Skeletal muscle tissue (tissue), 4 donors: ENCODE measurements around the gene CDKL1. TPM values are rescaled to one million over a fixed set of nuclear protein-coding genes. Genes with fewer than 3 reads are reported as not detected.

Source experiments
- H3K27ac ChIP-seq: one replicate; pipeline ENCODE4 v1.7.0; 2013; ENCODE audit warnings: mild to moderate bottlenecking, low read depth, low read length, inconsistent platforms
- H3K27me3 ChIP-seq, 3 donors: one replicate each; pipeline ENCODE4 v1.7.0; 2013; ENCODE audit warnings: low read length in 3 of 3; ENCODE audit not compliant: control insufficient read depth in 3 of 3, insufficient read depth in 3 of 3
- H3K36me3 ChIP-seq, 3 donors: one replicate each; pipeline ENCODE4 v1.7.0; 2013; ENCODE audit warnings: low read length in 3 of 3; ENCODE audit not compliant: control insufficient read depth in 3 of 3, insufficient read depth in 3 of 3
- H3K4me1 ChIP-seq, 3 donors: one replicate each; pipeline ENCODE4 v1.7.0; 2013; ENCODE audit warnings: low read length in 3 of 3, mild to moderate bottlenecking in 3 of 3; ENCODE audit not compliant: control insufficient read depth in 3 of 3, insufficient read depth in 3 of 3
- H3K4me3 ChIP-seq, 3 donors: one replicate each; pipeline ENCODE4 v1.7.0; 2013; ENCODE audit warnings: low read length in 3 of 3
- H3K9ac ChIP-seq, 3 donors: one replicate each; pipeline ENCODE4 v1.7.0; 2013; ENCODE audit warnings: low read length in 3 of 3, mild to moderate bottlenecking in 3 of 3, moderate library complexity in 2 of 3, low read depth in 1 of 3
- H3K9me3 ChIP-seq, 3 donors: one replicate each; pipeline ENCODE4 v1.7.0; 2013; ENCODE audit warnings: low read length in 3 of 3; ENCODE audit not compliant: control insufficient read depth in 3 of 3
- total RNA-seq: library from RNA; depleted of rRNA; stranded (reverse); fragments of >200 nt; gene quantifications from one replicate; pipeline ENCODE4 v1.2.3, GENCODE V29; 2014
- donor health status: Osteomylitis.

Gene CDKL1
- 8.4 TPM for total RNA-seq

GRCh38 chr14:50396631-50397389, at the start of gene CDKL1:
Gene CDKL1, minus strand, starts transcription at chr14:50396881. Its CDS starts 1,013 bp downstream, at chr14:50395868.
- Histone ChIP-seq H3K4me3 (peak within 1 kb of the TSS; percentile 87 to 90 (median 89)), H3K4me1 (peaks cover 11 to 21% (median 13%) of the 10 kb centered on the region in 3 donors), H3K36me3 (no peaks in the 10 kb centered on the region), H3K27me3 (no peaks in the 10 kb centered on the region), H3K27ac (peak within 1 kb of the TSS; percentile 70), H3K9me3 (no peaks in the 10 kb centered on the region), H3K9ac (peak within 1 kb of the TSS; percentile 72 to 83 (median 81))

GRCh38 chr14:50434528-50434927, 37.8 kb upstream of the CDKL1 start:
- Histone ChIP-seq H3K4me1 (no peaks in the 10 kb centered on the region), H3K27me3 (no peaks in the 10 kb centered on the region), H3K9me3 (no peaks in the 10 kb centered on the region), H3K36me3 (peaks cover 0 to 29% (median 15%) of the 10 kb centered on the region in 3 donors), H3K27ac (no peak overlapping the region), H3K9ac (no peak overlapping the region), H3K4me3 (no peak overlapping the region)

GRCh38 chr14:50432131-50432530, 35.5 kb upstream of the CDKL1 start:
- Histone ChIP-seq H3K36me3 (peaks cover 0 to 20% (median 8%) of the 10 kb centered on the region in 3 donors), H3K9me3 (no peaks in the 10 kb centered on the region)

GRCh38 chr14:50425816-50426215, 29.1 kb upstream of the CDKL1 start:
- Histone ChIP-seq H3K4me1 (no peaks in the 10 kb centered on the region), H3K4me3 (no peak overlapping the region), H3K27ac (no peak overlapping the region), H3K9ac (no peak overlapping the region), H3K36me3 (peaks cover 7 to 21% (median 14%) of the 10 kb centered on the region in 3 donors), H3K9me3 (no peaks in the 10 kb centered on the region), H3K27me3 (no peaks in the 10 kb centered on the region)

More at GRCh38 chr14:50432131-50432530, 35.5 kb upstream of the CDKL1 start:
- Histone ChIP-seq H3K27ac (no peak overlapping the region), H3K4me1 (no peaks in the 10 kb centered on the region), H3K4me3 (no peak overlapping the region), H3K9ac (no peak overlapping the region), H3K27me3 (no peaks in the 10 kb centered on the region)

GRCh38 chr14:50425105-50425504, 28.4 kb upstream of the CDKL1 start:
- no peaks in the 10 kb centered on the region for H3K9me3 ChIP-seq
- H3K27me3 ChIP-seq: no peaks in the 10 kb centered on the region
- no peaks in the 10 kb centered on the region for H3K4me1 ChIP-seq
- H3K27ac ChIP-seq: no peak overlapping the region
- H3K9ac ChIP-seq: no peak overlapping the region
- H3K36me3 ChIP-seq: peaks cover 7 to 25% (median 19%) of the 10 kb centered on the region in 3 donors
- H3K4me3 ChIP-seq: no peak overlapping the region

GRCh38 chr14:50423529-50423928, 26.8 kb upstream of the CDKL1 start:
- Histone ChIP-seq H3K27me3 (no peaks in the 10 kb centered on the region), H3K4me1 (no peaks in the 10 kb centered on the region), H3K9me3 (no peaks in the 10 kb centered on the region), H3K36me3 (peaks cover 7 to 25% (median 22%) of the 10 kb centered on the region in 3 donors), H3K9ac (no peak overlapping the region), H3K4me3 (no peak overlapping the region), H3K27ac (no peak overlapping the region)

- Histone ChIP-seq H3K4me3 (no peak overlapping the region), H3K27me3 (no peaks in the 10 kb centered on the region), H3K27ac (no peak overlapping the region), H3K9me3 (no peaks in the 10 kb centered on the region), H3K4me1 (no peaks in the 10 kb centered on the region), H3K9ac (no peak overlapping the region), H3K36me3 (peaks cover 9 to 31% (median 29%) of the 10 kb centered on the region in 3 donors)
Observed at GRCh38 chr14:50421499-50421898, 24.8 kb upstream of the CDKL1 start.

GRCh38 chr14:50417853-50418252, 21.2 kb upstream of the CDKL1 start:
- Histone ChIP-seq H3K9me3 (no peaks in the 10 kb centered on the region), H3K27ac (no peak overlapping the region), H3K27me3 (no peaks in the 10 kb centered on the region), H3K36me3 (peaks cover 2 to 19% (median 16%) of the 10 kb centered on the region in 3 donors), H3K9ac (no peak overlapping the region), H3K4me1 (no peaks in the 10 kb centered on the region), H3K4me3 (no peak overlapping the region)

- Histone ChIP-seq H3K9ac (no peak overlapping the region), H3K27ac (no peak overlapping the region), H3K4me3 (no peak overlapping the region), H3K4me1 (no peaks in the 10 kb centered on the region), H3K36me3 (no peaks in the 10 kb centered on the region), H3K27me3 (no peaks in the 10 kb centered on the region), H3K9me3 (no peaks in the 10 kb centered on the region)
Observed at GRCh38 chr14:50410921-50411320, 14.2 kb upstream of the CDKL1 start.

- Histone ChIP-seq H3K9me3 (no peaks in the 10 kb centered on the region), H3K36me3 (no peaks in the 10 kb centered on the region), H3K27me3 (no peaks in the 10 kb centered on the region), H3K4me3 (no peak overlapping the region), H3K4me1 (no peaks in the 10 kb centered on the region), H3K9ac (no peak overlapping the region), H3K27ac (no peak overlapping the region)
Observed at GRCh38 chr14:50410071-50410470, 13.4 kb upstream of the CDKL1 start.
